Neutrophil (primary cell): ENCODE data around the gene GPR146.

Source experiments
- H3K27ac ChIP-seq: fragments of 200-600 bp; sonication (generic); 2 replicates; pipeline ENCODE4 v1.5.1; 2016; ENCODE audit warnings: mild to moderate bottlenecking, moderate library complexity
- H3K27me3 ChIP-seq: fragments of 200-600 bp; sonication (generic); 2 replicates; pipeline ENCODE4 v1.6.0; 2016; ENCODE audit warnings: mild to moderate bottlenecking
- H3K36me3 ChIP-seq: fragments of 200-600 bp; sonication (generic); 2 replicates; pipeline ENCODE4 v1.5.1; 2017
- H3K4me1 ChIP-seq, 2 experiments: fragments of 200-600 bp in 1 of 2; sonication (generic) in 1 of 2; 1 replicate in 1 of 2; 2 replicates in 1 of 2; pipeline versions ENCODE4 v1.5.1 to v1.6.1; 2013 to 2016; ENCODE audit warnings: low read depth in 1 of 2, low read length in 1 of 2, mild to moderate bottlenecking in 1 of 2, moderate library complexity in 1 of 2; ENCODE audit not compliant: control insufficient read depth in 1 of 2, insufficient read depth in 1 of 2
- H3K4me3 ChIP-seq, 2 experiments: fragments of 200-600 bp in 1 of 2; sonication (generic) in 1 of 2; 1 replicate in 1 of 2; 2 replicates in 1 of 2; pipeline ENCODE4 v1.5.1; 2013 to 2016; ENCODE audit warnings: low read depth in 1 of 2, low read length in 1 of 2, mild to moderate bottlenecking in 1 of 2, moderate library complexity in 1 of 2
- H3K9me3 ChIP-seq: fragments of 200-600 bp; sonication (generic); 2 replicates; pipeline ENCODE4 v1.5.1; 2016
- CTCF ChIP-seq: fragments of 200-600 bp; sonication (generic); IDR thresholded peaks from 2 replicates; pipeline ENCODE4 v1.5.1; 2016; ENCODE audit warnings: antibody characterized with exemption

Gene GPR146

GRCh38 chr7:1010226-1010625 is 34.1 kb upstream of the GPR146 start:
- H3K36me3 ChIP-seq = no peaks in the 10 kb centered on the region
- no peaks in the 10 kb centered on the region for H3K4me1 ChIP-seq
- H3K27me3 ChIP-seq = no peaks in the 10 kb centered on the region
- TF ChIP-seq CTCF = no peak
- H3K27ac ChIP-seq = no peak overlapping the region
- H3K9me3 ChIP-seq = no peaks in the 10 kb centered on the region
- H3K4me3 ChIP-seq = no peak overlapping the region

GRCh38 chr7:1011297-1012003 is 32.9 kb upstream of the GPR146 start:
- TF ChIP-seq CTCF = no peak

GRCh38 chr7:1012004-1012715 is 32.2 kb upstream of the GPR146 start:
- Histone ChIP-seq H3K4me3 (no peak overlapping the region), H3K9me3 (no peaks in the 10 kb centered on the region), H3K27ac (no peak overlapping the region), H3K36me3 (no peaks in the 10 kb centered on the region), H3K27me3 (no peaks in the 10 kb centered on the region), H3K4me1 (no peaks in the 10 kb centered on the region)
- TF ChIP-seq CTCF = no peak

More at GRCh38 chr7:1011297-1012003, 32.9 kb upstream of the GPR146 start:
- Histone ChIP-seq H3K4me1 (no peaks in the 10 kb centered on the region), H3K9me3 (no peaks in the 10 kb centered on the region), H3K27me3 (no peaks in the 10 kb centered on the region), H3K36me3 (no peaks in the 10 kb centered on the region), H3K27ac (no peak overlapping the region), H3K4me3 (no peak overlapping the region)

- H3K27ac ChIP-seq = no peak overlapping the region
- no peak overlapping the region for H3K4me3 ChIP-seq
- TF ChIP-seq CTCF = no peak
- no peaks in the 10 kb centered on the region for H3K9me3 ChIP-seq
- no peaks in the 10 kb centered on the region for H3K27me3 ChIP-seq
- no peaks in the 10 kb centered on the region for H3K36me3 ChIP-seq
- no peaks in the 10 kb centered on the region for H3K4me1 ChIP-seq
Measured at GRCh38 chr7:1012716-1013095, 31.6 kb upstream of the GPR146 start.

- Histone ChIP-seq H3K36me3 (no peaks in the 10 kb centered on the region), H3K4me3 (no peak overlapping the region), H3K9me3 (no peaks in the 10 kb centered on the region), H3K27me3 (no peaks in the 10 kb centered on the region), H3K27ac (no peak overlapping the region), H3K4me1 (no peaks in the 10 kb centered on the region)
- TF ChIP-seq CTCF = no peak
Measured at GRCh38 chr7:1013581-1013980, 30.8 kb upstream of the GPR146 start.
